Fibroblast of mammary gland (primary cell): ENCODE measurements around the gene SPRED2.
"Not testable (repeated sequence)": the region's sequence is repeated elsewhere in the genome, so short reads cannot be mapped to it uniquely, and the experiment has no call there.

Experiments used
- DNase-seq: peaks from one replicate; pipeline ENCODE4 v3.0.0-alpha.2; 2010; ENCODE audit warnings: low read depth
- H3K4me3 ChIP-seq: 2 replicates; pipeline ENCODE4 v1.5.1; 2011; ENCODE audit warnings: low read depth, mild to moderate bottlenecking, low read length, moderate library complexity; ENCODE audit not compliant: control insufficient read depth
- CTCF ChIP-seq: conservative IDR thresholded peaks from 2 replicates; pipeline ENCODE4 v1.5.1; 2011; ENCODE audit warnings: low read depth, low read length, inconsistent platforms; ENCODE audit not compliant: control insufficient read depth, insufficient read depth

SPRED2 gene

GRCh38 chr2:65339648-65340047 is 92.8 kb downstream of the SPRED2 start:
- TF ChIP-seq CTCF: no peak
- H3K4me3 ChIP-seq: no peak overlapping the region
- no peak for DNase-seq

- H3K4me3 ChIP-seq, DNase-seq: not testable (repeated sequence)
These were observed 93.4 kb downstream of the SPRED2 start for GRCh38 chr2:65338830-65339495.

GRCh38 chr2:65337915-65338314 is 94.5 kb downstream of the SPRED2 start:
- not testable (repeated sequence) for H3K4me3 ChIP-seq, DNase-seq

GRCh38 chr2:65334714-65335113 is 97.7 kb downstream of the SPRED2 start:
- no peak for DNase-seq
- H3K4me3 ChIP-seq: no peak overlapping the region
- TF ChIP-seq CTCF: no peak

GRCh38 chr2:65331336-65332025 is 100.9 kb downstream of the SPRED2 start:
- no peak for DNase-seq
- H3K4me3 ChIP-seq: no peak overlapping the region
- no peak for TF ChIP-seq CTCF

- no peak for DNase-seq
- no peak overlapping the region for H3K4me3 ChIP-seq
- TF ChIP-seq CTCF: no peak
These were observed 102.9 kb downstream of the SPRED2 start for GRCh38 chr2:65329525-65329924.

GRCh38 chr2:65326276-65326675 is 106.1 kb downstream of the SPRED2 start:
- no peak for DNase-seq
- H3K4me3 ChIP-seq: no peak overlapping the region
- TF ChIP-seq CTCF: no peak

- H3K4me3 ChIP-seq: no peak overlapping the region
- no peak for DNase-seq
- TF ChIP-seq CTCF: no peak
These were observed 107.3 kb downstream of the SPRED2 start for GRCh38 chr2:65325066-65325465.
